ENCODE data around the gene FAM240A.

Gene FAM240A

GRCh38 chr3:46632792-46633191 is 20.5 kb downstream of the FAM240A start:
- Histone ChIP-seq H3K4me3 (ENCODE audit: low read length) (no peak overlapping the region), H3K27ac (ENCODE audit: low read depth, low read length) (no peak overlapping the region)

GRCh38 chr3:46634856-46635255 is 22.5 kb downstream of the FAM240A start:
- Histone ChIP-seq H4K20me1 (ENCODE audit: control insufficient read depth, insufficient read depth, low read depth, low read length) (no peaks in the 10 kb centered on the region), H3K27ac (ENCODE audit: low read depth, low read length) (no peak overlapping the region), H3K36me3 (ENCODE audit: control insufficient read depth, low read length) (no peaks in the 10 kb centered on the region), H3K79me2 (ENCODE audit: control insufficient read depth, low read length) (no peaks in the 10 kb centered on the region), H3K9me2 (replicated peaks; ENCODE audit: control insufficient read depth, low read length) (no peaks in the 10 kb centered on the region), H3K27me3 (ENCODE audit: control insufficient read depth, low read length) (no peaks in the 10 kb centered on the region), H3K4me2 (ENCODE audit: low read length) (no peak overlapping the region), H3F3A (ENCODE audit: control insufficient read depth, insufficient read depth) (no peaks in the 10 kb centered on the region), H3K4me1 (ENCODE audit: control insufficient read depth, low read length) (peaks cover 7% of the 10 kb centered on the region), H3K4me3 (ENCODE audit: low read length) (no peak overlapping the region), H3K9me3 (ENCODE audit: control insufficient read depth, insufficient read depth, low read length) (no peaks in the 10 kb centered on the region)
- no peak for TF ChIP-seq CTCF (IDR thresholded peaks at IDR 0.05; ENCODE audit: low read depth, low read length, poor library complexity, severe bottlenecking)
- no peak for TF ChIP-seq EZH2phosphoT487 (IDR thresholded peaks at IDR 0.05; ENCODE audit: borderline replicate concordance, low read length)

More at GRCh38 chr3:46632792-46633191, 20.5 kb downstream of the FAM240A start:
- H3K36me3 ChIP-seq (ENCODE audit: control insufficient read depth, low read length) = no peaks in the 10 kb centered on the region
- no peaks in the 10 kb centered on the region for H3K9me3 ChIP-seq (ENCODE audit: control insufficient read depth, insufficient read depth, low read length)
- no peaks in the 10 kb centered on the region for H3F3A ChIP-seq (ENCODE audit: control insufficient read depth, insufficient read depth)
- no peak overlapping the region for H3K4me2 ChIP-seq (ENCODE audit: low read length)
- H3K9me2 ChIP-seq (replicated peaks; ENCODE audit: control insufficient read depth, low read length) = no peaks in the 10 kb centered on the region
- no peak for TF ChIP-seq EZH2phosphoT487 (IDR thresholded peaks at IDR 0.05; ENCODE audit: borderline replicate concordance, low read length)
- TF ChIP-seq CTCF (IDR thresholded peaks at IDR 0.05; ENCODE audit: low read depth, low read length, poor library complexity, severe bottlenecking) = no peak
- H3K4me1 ChIP-seq (ENCODE audit: control insufficient read depth, low read length) = peaks cover 17% of the 10 kb centered on the region
- no peaks in the 10 kb centered on the region for H3K79me2 ChIP-seq (ENCODE audit: control insufficient read depth, low read length)
- H3K27me3 ChIP-seq (ENCODE audit: control insufficient read depth, low read length) = no peaks in the 10 kb centered on the region
- H4K20me1 ChIP-seq (ENCODE audit: control insufficient read depth, insufficient read depth, low read depth, low read length) = no peaks in the 10 kb centered on the region

GRCh38 chr3:46639221-46639620 is 26.9 kb downstream of the FAM240A start:
- H4K20me1 ChIP-seq (ENCODE audit: control insufficient read depth, insufficient read depth, low read depth, low read length) = no peaks in the 10 kb centered on the region
- no peaks in the 10 kb centered on the region for H3K4me1 ChIP-seq (ENCODE audit: control insufficient read depth, low read length)
- no peaks in the 10 kb centered on the region for H3K79me2 ChIP-seq (ENCODE audit: control insufficient read depth, low read length)
- H3K9me2 ChIP-seq (replicated peaks; ENCODE audit: control insufficient read depth, low read length) = no peaks in the 10 kb centered on the region
- peaks cover 16% of the 10 kb centered on the region for H3K27me3 ChIP-seq (ENCODE audit: control insufficient read depth, low read length)
- no peaks in the 10 kb centered on the region for H3K9me3 ChIP-seq (ENCODE audit: control insufficient read depth, insufficient read depth, low read length)
- H3K4me2 ChIP-seq (ENCODE audit: low read length) = no peak overlapping the region
- no peak for TF ChIP-seq EZH2phosphoT487 (IDR thresholded peaks at IDR 0.05; ENCODE audit: borderline replicate concordance, low read length)
- TF ChIP-seq CTCF (IDR thresholded peaks at IDR 0.05; ENCODE audit: low read depth, low read length, poor library complexity, severe bottlenecking) = no peak
- no peak overlapping the region for H3K4me3 ChIP-seq (ENCODE audit: low read length)
- no peaks in the 10 kb centered on the region for H3K36me3 ChIP-seq (ENCODE audit: control insufficient read depth, low read length)
- no peak overlapping the region for H3K27ac ChIP-seq (ENCODE audit: low read depth, low read length)
- H3F3A ChIP-seq (ENCODE audit: control insufficient read depth, insufficient read depth) = no peaks in the 10 kb centered on the region

GRCh38 chr3:46640927-46641326 is 28.6 kb downstream of the FAM240A start:
- no peaks in the 10 kb centered on the region for H3K9me3 ChIP-seq (ENCODE audit: control insufficient read depth, insufficient read depth, low read length)
- H3K4me1 ChIP-seq (ENCODE audit: control insufficient read depth, low read length) = no peaks in the 10 kb centered on the region
- H3K27ac ChIP-seq (ENCODE audit: low read depth, low read length) = no peak overlapping the region
- H3K4me3 ChIP-seq (ENCODE audit: low read length) = no peak overlapping the region
- H3K9me2 ChIP-seq (replicated peaks; ENCODE audit: control insufficient read depth, low read length) = no peaks in the 10 kb centered on the region
- no peaks in the 10 kb centered on the region for H4K20me1 ChIP-seq (ENCODE audit: control insufficient read depth, insufficient read depth, low read depth, low read length)
- no peaks in the 10 kb centered on the region for H3F3A ChIP-seq (ENCODE audit: control insufficient read depth, insufficient read depth)
- peaks cover 16% of the 10 kb centered on the region for H3K27me3 ChIP-seq (ENCODE audit: control insufficient read depth, low read length)
- H3K79me2 ChIP-seq (ENCODE audit: control insufficient read depth, low read length) = no peaks in the 10 kb centered on the region
- TF ChIP-seq EZH2phosphoT487 (IDR thresholded peaks at IDR 0.05; ENCODE audit: borderline replicate concordance, low read length) (no peak), CTCF (IDR thresholded peaks at IDR 0.05; ENCODE audit: low read depth, low read length, poor library complexity, severe bottlenecking) (no peak)
- no peak overlapping the region for H3K4me2 ChIP-seq (ENCODE audit: low read length)
- H3K36me3 ChIP-seq (ENCODE audit: control insufficient read depth, low read length) = no peaks in the 10 kb centered on the region

All from DOHH2 (cell line).